RCC 7860 (cell line): Measurements from ENCODE around the gene RESP18.
A peak's percentile ranks its signal among the peaks of the same experiment; 100 is the strongest.

ENCODE experiments used
- DNase-seq: peaks from one replicate; pipeline ENCODE4 v3.0.0-alpha.2; 2015; ENCODE audit warnings: low spot score
- FAIRE-seq: peaks from 2 replicates; lab custom pipeline; 2012; peaks lifted over from hg19 to GRCh38; lab: Jason Lieb, UNC

The RESP18 gene

DNA sequence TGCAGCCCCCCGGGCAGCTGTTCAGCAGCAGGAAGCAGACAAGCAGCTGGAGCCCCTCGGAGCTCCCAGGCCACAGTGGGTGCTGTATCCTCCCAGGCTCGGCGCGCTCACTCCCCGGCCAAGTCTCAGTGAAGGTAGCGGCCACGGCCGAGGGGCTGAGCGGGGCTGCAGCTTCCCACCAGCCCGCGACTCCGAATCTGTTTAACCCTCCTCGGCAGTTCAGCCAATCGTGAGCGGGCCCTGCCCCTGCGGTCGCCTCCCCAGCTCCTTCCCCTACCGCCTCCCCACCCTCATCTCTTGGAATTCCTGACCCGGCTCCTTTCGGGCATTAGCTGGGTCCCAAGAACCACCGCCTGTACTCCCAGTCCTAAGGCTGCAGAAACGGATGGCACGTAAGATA is at the start of gene RESP18:
RESP18 (minus strand) TSS at position 203 of the 400 bp plus-strand sequence.
- DNase-seq (no peak), FAIRE-seq (no peak)

DNA sequence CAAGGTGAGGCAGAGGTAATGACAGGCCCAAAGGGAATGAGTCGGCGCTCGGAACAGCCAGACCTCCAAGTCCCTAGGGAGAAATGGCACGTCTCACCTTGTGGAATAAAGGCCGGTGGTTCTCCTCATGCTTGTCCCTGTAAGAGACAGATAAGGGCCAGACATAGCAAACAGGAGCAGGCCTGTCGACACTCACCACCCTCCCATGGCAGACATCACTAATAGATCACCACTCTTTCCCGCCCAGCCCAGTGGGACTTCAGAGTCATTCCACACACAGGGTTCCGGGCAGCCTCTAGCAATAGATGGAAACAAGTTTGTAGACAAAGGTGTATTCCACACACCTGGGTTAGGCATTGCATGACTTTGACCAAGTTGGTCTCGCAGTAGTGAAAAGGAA is 48.9 kb upstream of the RESP18 start:
- FAIRE-seq (no peak), DNase-seq (no peak)

DNA sequence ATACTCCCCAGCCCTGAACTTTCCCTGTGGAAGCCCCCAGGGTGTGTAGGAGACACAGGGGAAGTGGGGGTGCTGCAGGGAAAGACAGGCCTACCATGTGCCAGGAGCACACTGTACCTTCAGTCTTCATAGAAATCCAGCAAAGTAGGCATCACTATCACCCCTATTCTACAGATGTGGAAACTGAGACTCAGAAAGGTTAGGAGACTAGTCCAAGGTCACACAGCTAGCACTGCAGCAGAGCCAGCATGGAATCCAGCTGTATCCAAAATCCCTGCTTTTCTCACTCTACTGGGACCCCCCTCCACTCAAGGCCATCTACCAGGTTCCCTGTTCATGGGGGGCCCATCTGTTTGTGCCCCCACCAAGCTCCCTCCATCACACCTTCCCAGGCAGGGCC is 48.4 kb upstream of the RESP18 start:
- no peak for DNase-seq
- no peak for FAIRE-seq

DNA sequence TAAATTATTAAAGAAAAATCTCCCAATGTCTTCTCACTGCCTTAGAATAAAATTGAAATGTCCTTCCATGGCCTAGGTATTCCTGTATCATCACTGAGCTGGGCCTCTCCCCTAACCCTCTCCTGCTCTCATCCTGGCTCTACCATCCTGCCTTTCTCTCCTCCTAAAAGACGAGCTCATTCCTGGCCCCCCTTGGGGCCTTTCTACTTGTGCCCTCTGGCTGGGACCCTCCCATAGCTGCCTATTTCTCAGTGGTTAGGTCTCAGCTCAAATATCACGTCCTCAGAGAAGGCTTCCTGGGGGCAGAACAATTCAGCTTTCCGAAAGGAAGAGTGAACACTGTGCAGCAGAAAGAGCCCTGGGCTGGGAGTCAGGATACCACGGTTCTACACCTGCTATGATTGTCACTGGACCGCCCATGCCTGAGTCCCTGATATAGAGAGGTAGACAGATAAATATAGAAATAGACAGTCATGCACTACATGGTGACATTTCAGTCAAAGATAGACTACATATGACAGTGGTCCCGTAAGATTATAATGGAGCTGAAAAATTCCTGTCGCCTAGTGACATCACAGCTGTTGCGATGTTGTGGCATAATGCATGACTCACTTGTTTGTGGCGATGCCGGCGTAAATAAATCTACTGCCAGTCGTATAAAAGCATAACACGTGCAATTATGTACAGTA is 45.8 kb upstream of the RESP18 start:
- FAIRE-seq (no peak), DNase-seq (no peak)

DNA sequence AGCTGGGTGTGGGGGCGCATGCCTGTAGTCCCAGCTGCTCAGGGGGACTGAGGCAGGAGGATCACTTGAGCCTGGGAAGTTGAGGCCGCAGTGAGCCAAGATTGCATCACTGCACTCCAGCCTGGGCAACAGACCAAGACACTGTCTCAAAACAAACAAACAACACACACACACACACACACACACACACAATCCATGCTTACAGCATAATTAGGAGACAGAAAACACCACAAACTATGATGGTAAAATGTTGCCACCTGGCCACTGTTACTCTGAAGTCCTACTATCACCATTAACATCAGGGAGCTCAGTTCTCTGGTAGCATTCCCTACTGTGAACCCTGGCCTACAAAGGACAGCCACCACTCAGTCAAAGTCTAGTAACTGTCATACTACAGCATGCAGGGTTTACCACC is 36.9 kb upstream of the RESP18 start:
- FAIRE-seq = no peak
- DNase-seq = no peak

DNA sequence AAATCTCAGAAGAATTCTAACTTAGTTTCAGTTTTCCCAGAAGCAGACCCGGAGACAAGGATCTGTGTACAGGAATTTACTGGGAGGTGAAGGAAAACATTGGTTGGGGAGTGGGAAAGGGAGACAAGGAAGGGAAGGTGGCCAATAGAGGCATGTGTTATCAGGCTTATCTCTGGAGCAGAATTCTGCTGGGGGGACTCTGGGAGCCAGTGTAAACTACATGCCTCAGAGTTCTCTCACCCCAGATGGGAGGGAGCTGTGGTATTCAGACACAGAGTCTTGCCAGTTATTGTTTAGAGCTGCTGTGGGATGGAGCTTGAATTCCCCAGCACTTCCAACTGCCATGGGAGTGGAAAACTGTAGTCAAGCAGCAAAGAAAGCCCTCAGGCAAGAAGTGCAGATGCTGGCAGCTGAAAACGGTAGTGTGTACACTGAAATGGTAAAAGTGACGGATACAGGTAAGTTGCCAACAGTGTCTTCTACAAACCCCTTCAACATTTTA is 36.2 kb upstream of the RESP18 start:
- DNase-seq = no peak
- no peak for FAIRE-seq

DNA sequence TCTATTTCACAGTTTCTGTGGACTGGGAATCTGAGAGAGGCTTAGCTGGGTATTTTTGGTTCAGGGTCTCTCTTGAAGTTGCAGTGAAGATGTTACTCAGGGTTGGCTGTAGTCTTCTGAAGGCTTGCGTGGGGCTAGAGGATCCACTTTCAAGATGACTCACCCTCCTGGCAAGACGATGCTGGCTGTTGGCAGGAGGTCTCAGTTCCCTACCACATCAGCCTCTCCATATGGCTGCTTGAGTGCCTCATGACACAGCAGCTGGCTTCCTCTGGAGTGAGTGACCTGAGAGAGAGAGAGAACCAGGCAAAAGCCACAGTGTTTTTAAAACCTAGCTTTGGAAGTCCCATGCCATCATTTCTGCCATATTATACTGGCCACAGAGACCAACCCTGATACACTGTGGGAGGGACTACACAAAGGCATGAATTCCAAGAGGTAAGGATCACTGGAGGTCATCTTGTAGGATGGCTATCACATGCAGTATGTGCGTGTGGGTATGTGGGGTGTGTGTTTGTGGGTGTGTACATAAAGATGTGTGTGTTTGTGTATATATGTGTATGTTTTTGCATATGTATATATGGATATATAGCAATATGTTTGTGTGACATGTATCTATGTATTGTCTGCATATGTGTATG is 30.1 kb upstream of the RESP18 start:
- FAIRE-seq (peak; percentile 77), DNase-seq (peak; percentile 74)

DNA sequence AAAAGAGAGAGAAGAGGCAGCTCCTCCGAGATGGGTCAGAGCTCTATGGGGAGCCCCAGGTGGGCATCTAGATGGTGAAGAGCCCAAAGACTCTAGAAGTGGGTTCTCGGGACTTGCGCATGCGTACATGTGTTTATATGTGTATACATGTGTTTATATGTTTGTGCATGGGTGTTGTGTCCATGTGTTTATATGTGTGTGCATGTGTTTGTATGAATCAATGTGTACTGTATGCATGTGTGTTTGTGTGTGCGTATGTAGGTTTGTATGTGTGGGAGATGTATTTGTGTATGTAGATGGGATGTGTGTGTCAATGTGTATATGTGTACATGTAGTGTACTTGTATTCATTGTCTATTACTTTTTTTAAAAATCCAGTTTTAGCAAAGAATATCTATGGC is 29.5 kb upstream of the RESP18 start:
- no peak for FAIRE-seq
- DNase-seq = no peak

DNA sequence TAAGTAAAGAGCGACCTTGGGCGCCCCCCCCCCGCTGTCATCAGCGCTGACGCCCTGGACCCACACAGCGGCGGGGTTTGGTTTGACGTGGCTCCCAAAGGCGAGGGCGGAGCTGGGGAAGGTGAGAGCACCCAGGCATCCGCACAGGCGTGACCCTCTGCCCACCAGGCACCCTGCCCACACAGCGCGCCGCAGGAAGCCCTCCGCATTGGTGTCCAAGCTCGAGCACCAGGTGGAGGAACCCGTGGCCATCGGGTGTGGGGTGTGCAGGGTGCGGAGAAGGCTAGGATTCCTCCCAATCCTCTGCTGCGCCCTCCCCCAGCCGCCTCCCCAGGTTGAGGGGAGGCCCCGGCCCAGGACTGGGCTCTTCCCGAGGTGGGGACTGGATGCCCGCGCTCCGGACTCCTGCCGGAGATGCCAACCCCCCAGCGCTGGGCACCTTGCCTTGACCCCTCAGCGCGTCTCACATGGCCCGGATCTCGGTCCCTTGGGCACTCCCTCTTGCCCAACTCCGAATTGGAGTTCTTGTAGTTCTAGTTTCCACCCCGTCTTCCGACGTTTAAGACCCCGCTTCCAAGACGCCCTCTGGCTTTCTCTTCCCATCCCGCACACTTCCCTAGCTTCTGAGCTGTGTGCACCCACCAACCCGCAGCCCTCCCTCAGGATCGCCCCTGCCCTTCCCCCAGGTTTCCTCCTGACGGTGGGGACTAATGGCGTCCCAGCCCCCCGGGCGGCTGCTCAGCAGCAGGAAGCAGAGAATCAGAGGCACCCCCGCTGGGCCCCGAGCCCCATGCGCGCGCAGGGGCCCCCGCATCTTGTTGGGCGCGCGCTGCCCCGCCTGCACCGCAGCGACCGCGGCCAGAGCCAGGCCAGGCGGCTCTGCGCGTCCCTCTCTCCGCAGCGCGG is 25.9 kb upstream of the RESP18 start:
- DNase-seq = no peak
- no peak for FAIRE-seq

DNA sequence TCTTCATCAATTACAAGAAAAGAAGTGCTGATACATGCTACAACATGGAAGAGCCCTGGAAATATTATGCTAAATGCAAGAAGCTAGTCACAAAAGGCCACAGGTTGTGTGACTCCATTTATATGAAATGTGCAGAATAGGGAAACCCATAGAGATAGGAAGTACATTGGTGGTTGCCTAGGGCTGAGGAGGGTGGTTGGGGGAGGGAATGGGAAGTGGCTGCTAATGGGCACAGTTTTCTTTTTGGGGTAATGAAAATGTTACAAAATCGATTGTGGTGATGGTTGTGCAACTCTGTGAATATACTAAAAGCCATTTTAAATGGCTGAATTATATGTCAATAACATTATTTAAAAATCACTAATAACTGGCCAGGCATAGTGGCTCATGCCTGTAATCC is 24.3 kb upstream of the RESP18 start:
- no peak for DNase-seq
- no peak for FAIRE-seq

DNA sequence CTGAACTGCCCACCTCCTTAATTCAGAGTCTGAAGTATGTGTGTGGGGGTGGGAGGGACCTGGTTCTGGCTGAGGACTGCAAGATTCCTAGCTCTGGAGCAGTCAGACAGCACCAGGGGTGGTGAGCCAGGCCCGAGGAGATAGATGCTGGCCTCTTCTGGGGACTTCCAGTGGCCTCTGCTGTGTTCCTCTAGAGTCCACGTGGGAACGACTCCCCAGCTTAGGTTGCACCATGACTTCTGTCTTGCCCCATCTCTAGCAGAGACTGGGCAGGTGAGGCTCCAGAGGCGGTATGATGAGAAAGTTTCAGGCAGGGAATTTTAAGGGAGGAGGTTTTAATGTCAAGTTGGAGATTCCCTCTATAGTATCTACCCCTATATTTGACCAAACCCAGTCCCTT is 22.0 kb upstream of the RESP18 start:
- no peak for DNase-seq
- FAIRE-seq = no peak

DNA sequence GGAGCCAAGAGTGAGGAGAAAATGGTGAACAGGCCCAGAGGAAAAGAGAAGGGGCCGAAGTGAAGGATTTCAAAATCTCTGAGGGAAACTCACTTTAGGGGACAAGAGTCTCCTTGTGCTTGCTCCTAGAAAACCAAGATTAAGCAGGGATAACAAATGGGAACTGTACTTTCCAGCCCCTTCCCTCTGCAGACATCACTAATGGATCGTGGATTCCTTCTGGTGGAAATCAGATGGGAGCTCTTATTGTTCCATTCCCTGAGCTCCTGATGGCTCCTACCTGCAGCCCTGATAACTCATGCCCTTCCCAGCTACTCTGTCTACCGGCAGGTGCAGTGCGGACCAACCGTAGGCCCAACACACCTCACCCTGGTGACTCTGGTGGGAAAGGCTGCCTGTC is 20.6 kb upstream of the RESP18 start:
- no peak for DNase-seq

DNA sequence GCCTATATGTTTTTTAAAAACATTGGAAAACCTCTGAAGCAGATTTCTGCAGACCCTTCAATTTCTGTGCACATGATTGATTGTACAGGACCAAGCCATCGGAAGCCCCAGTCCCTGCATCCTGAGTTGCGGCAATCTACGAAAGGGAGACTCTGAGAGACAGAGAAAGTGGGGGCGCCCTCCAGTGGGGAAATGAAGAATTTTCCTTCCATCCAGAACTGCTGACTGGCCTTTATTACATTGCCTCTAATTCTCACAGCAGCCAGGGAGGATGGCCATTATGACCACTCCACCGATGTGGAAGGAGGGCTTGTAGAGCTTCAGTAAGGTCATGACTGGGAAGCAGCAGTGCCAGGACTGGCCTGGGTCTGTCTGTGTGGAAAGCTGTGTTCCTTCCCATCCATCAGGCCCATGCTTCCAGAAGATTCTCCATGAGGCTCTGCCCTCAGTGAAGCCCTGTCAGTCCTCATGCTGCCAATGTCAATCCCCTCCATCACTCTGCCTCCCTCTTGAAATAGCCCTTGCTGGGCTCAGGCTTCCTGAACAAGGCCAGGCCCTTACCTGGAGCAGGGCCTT is 20.0 kb upstream of the RESP18 start:
- no peak for FAIRE-seq

More for the DNA sequence above, 20.6 kb upstream of the RESP18 start:
- no peak for FAIRE-seq

DNA sequence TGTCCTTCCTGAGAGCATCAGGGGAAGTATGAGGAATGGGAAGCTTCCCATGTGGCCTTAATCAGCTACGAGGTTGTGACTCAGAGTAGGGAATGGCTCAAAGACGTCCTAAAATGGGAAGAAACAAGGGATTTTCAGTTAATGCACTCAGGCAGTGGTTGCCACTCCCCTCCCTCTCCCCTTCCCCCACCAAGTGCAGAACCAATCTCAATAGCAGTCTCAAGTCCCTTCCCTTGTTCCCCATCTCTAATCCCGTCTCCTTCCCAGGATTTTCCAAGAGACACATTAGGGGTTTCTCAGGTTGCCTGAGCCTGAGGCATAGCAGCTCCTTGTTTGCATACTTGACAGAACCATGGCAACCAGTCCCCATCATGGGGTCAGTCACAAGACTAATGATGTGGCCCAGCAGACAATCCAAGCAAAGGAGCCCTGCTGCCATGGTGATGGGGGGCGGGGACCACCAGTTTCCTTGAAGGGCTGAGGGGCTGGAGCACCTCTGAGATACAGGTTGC is 18.2 kb upstream of the RESP18 start:
- DNase-seq (no peak), FAIRE-seq (no peak)

More for the DNA sequence above, 20.0 kb upstream of the RESP18 start:
- DNase-seq = peak; percentile 22

DNA sequence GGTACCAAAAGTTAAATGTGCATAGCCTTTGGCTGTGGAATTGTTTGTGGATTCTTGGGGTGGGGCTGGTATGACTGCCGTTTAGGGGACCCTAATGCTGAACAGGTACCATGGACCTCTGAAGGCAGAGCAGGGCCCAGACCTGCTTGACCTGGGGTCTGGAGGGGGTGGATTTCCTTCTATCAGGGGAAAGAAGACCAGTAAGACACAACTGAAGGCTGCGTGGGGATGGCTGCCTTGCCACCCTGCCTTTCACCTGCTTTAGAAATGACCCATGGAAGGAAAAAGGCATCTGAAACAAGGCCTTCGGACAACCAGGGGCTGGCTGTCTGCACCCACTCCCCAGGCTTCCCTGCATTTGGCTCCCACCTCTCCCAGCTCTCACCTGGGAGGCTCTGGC is 17.7 kb upstream of the RESP18 start:
- no peak for DNase-seq
- FAIRE-seq = no peak

DNA sequence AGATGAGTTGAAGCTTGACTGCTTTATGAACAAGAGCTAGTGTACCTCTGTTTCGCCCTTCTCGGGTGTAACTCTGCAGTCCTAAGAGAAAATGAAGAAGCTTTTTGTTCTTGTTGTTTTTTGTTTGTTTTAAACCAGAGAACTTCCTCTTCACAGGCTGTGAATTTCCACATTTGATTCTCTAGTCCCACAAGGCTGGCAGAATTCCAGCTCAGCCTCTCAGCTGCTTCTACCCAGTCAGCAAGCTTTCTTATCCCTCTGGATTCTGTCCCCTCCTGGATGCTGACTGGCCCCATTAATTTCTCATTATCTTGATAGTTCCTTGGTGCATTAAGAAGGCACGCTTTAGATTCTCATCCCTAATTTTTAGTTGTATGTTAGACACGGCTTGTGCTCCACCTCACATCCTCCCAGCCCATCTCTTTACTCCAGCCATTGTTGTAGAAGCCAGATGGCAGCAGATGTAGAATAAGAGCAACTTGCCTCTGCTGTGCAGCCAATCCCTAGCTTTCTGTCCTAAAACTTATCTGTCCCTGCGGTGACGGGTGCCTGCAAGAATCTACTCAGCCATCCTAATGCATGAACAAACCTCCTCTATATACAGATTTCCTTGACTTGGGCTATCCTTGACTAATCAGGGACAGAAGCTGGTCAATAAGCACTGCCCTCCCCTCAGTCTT is 12.3 kb upstream of the RESP18 start:
- no peak for FAIRE-seq
- DNase-seq = no peak

DNA sequence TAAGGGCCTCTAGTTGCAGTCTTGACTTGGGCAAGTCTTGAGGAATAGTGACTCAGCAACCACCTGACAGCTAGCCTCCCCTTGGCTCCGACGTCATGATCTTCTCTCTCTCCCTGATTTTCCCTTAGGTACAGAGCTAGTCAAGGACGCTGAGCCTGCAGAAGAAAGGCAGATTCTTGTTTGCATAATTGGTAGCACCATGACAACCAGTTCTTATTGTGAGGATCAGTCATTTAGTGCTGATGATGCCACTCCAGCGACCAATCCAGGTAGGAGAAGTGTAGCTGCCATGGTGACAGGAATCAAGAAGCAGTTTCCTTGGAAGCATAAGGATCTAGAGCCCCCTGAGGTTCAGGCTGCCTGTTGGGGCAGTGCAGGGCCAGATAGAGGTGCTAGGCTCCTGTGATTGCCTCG is 2.8 kb upstream of the RESP18 start:
- FAIRE-seq = no peak
- DNase-seq = no peak

DNA sequence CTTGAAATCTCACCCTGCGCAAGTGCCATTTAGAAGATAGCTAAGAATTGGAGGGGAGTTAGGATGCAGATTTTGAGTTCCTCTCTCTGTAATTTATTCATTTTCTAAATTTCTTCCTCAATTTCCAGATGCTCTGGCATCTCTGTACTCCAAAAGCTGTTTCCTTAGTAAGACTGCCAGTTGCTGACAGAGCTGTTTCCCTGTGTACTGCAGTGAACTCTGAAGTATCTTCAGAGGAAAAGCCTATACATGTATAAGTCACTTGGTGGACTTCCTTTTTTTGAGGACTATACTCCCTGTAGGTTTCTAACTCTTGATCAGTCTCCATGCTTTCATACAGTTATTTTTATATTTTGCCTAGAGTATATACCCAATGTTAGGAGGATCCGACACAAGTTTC is 1.5 kb upstream of the RESP18 start:
- FAIRE-seq (no peak), DNase-seq (no peak)

DNA sequence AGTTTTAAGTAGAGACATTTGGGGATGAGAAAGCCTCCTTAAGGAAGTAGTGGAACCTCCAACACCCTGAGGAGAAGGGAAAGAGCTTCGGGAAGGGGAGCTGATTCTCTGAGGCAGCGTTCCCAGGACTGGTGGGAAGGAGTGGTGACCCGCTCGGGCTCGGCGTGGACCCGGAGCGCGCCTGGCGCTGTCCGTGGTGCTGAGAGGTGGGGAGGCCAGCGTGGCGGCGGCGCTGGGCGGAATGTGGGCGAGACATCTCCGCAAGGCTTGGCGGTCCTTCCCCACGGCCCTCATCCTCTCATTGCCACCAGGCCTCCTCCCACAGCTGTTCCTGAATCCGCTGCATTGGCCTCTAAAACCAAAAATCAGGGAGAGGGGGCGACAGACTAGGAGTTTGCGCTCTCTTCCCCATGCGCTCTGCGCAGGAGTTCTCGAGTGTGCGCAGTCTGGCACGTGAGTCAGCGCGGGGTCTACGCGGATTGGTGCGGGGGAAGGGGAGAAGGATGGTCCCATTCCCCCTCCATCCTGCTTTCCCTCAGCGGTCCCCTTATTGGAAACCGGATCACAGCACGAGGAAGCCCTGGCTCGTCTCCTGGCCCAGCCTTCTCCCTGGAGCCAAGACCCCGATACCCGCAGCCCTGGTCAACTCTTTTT is 857 bp downstream of the RESP18 start:
- FAIRE-seq = no peak
- DNase-seq = no peak

DNA sequence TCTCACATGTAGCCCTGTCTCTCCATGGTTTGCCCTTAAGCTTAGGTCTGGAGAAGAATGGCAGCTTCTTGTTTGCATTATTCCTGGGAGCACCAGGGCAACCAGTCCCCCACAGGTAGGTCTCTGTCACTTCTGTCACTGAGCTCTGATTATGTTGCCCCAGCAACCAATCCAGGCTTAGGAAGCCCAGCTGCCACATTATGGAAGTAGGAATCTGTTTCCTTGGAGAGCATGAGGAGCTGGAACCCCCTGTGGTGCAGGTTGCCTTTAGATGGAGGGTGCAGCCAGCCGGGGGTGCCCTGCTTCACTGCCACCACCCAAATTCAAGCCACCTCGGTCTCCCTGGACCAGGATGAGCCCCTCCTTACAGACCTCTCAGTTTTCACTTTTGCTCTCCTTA is 4.8 kb downstream of the RESP18 start:
- DNase-seq (no peak), FAIRE-seq (no peak)
